ENCODE data around the gene CBFA2T3.

- TF ChIP-seq, protein P1, sequence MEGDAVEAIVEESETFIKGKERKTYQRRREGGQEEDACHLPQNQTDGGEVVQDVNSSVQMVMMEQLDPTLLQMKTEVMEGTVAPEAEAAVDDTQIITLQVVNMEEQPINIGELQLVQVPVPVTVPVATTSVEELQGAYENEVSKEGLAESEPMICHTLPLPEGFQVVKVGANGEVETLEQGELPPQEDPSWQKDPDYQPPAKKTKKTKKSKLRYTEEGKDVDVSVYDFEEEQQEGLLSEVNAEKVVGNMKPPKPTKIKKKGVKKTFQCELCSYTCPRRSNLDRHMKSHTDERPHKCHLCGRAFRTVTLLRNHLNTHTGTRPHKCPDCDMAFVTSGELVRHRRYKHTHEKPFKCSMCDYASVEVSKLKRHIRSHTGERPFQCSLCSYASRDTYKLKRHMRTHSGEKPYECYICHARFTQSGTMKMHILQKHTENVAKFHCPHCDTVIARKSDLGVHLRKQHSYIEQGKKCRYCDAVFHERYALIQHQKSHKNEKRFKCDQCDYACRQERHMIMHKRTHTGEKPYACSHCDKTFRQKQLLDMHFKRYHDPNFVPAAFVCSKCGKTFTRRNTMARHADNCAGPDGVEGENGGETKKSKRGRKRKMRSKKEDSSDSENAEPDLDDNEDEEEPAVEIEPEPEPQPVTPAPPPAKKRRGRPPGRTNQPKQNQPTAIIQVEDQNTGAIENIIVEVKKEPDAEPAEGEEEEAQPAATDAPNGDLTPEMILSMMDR (IDR thresholded peaks at IDR 0.05) = no peak
- TF ChIP-seq SIN3A (IDR thresholded peaks at IDR 0.05; ENCODE audit: borderline replicate concordance, insufficient read depth, low read depth, low read length) = no peak
Observed at GRCh38 chr16:89009343-89010209, 32.6 kb upstream of the CBFA2T3 start.
